Measurements from ENCODE around the gene NFIX.

GRCh38 chr19:13095934-13096927 lies 101.0 kb downstream of the NFIX start:
- TF ChIP-seq CTCF (IDR thresholded peaks at IDR 0.05) = no peak
- no peak for TF ChIP-seq POLR2A (IDR thresholded peaks at IDR 0.05)

Measured in ovary (tissue), 3 donors.